Right cardiac atrium (tissue), 5 donors: ENCODE results near the gene PRR35. TPM values are rescaled to one million over a fixed set of nuclear protein-coding genes. Genes with fewer than 3 reads are reported as not detected.

ENCODE experiments used
- ATAC-seq, 2 donors: fragments of 200-7000 bp; cut with Tn5 transposase; one replicate each; pipeline versions ENCODE4 v1.8.0 to v1.9.1; 2020; ENCODE audit warnings: moderate library complexity in 2 of 2, mild to moderate bottlenecking in 1 of 2
- DNase-seq, 3 donors: peaks; one replicate each; pipeline ENCODE4 v3.0.0-alpha.2; 2020
- H3K27ac ChIP-seq: one replicate; pipeline ENCODE4 v1.5.1; 2013; ENCODE audit warnings: mild to moderate bottlenecking, low read length, control low read depth, moderate library complexity
- H3K27me3 ChIP-seq: one replicate; pipeline ENCODE4 v1.6.1; 2013; ENCODE audit not compliant: control insufficient read depth, insufficient read depth
- H3K4me1 ChIP-seq: one replicate; pipeline ENCODE4 v1.6.1; 2013; ENCODE audit warnings: low read length; ENCODE audit not compliant: control insufficient read depth, insufficient read depth
- H3K4me3 ChIP-seq: one replicate; pipeline ENCODE4 v1.5.1; 2013; ENCODE audit warnings: low read length, control low read depth
- H3K9me3 ChIP-seq: one replicate; pipeline ENCODE4 v1.6.1; 2013; ENCODE audit warnings: low read length; ENCODE audit not compliant: control insufficient read depth
- WGBS: extraction: QIAGEN DNeasy Blood & Tissue Kit; methylation state at CpG from one replicate; pipeline ENCODE4 v1.1.7; 2013; 5-methylcytosine and 5-hydroxymethylcytosine counted together
- intact Hi-C, 4 donors: fragments of 100-400 bp; cut with DNase I; formaldehyde crosslinking; loops; one replicate each; pipeline versions ENCODE4 v1.11.0 to v1.14.0; 2022 to 2023
- polyA plus RNA-seq: library from polyadenylated mRNA; stranded (reverse); fragments of 200-250 nt; gene quantifications from one replicate; pipeline ENCODE4 v1.2.3, GENCODE V29; 2013
- total RNA-seq, 4 donors: library from RNA; stranded (reverse); fragmentation: NEBNext Ultra II Directional; extraction: Animal tissue kit (Norgen Biotek cat#: 25700); gene quantifications; one replicate each; pipeline ENCODE4 v1.2.1, GENCODE V29; 2021
- donor health status: healthy with polysubstance abuse.
- donor health status: DM: no; HTN: yes; CAD: no.
- donor health status: DM: no; HTN: no; CAD: no.
- donor health status: DM: no; HTN: yes; CAD: no; lungs with severe emphysema.
- donor health status: DM: yes; HTN: yes; CAD: no.

The PRR35 gene
- total and polyA plus RNA-seq, 5 donors: not detected

DNA sequence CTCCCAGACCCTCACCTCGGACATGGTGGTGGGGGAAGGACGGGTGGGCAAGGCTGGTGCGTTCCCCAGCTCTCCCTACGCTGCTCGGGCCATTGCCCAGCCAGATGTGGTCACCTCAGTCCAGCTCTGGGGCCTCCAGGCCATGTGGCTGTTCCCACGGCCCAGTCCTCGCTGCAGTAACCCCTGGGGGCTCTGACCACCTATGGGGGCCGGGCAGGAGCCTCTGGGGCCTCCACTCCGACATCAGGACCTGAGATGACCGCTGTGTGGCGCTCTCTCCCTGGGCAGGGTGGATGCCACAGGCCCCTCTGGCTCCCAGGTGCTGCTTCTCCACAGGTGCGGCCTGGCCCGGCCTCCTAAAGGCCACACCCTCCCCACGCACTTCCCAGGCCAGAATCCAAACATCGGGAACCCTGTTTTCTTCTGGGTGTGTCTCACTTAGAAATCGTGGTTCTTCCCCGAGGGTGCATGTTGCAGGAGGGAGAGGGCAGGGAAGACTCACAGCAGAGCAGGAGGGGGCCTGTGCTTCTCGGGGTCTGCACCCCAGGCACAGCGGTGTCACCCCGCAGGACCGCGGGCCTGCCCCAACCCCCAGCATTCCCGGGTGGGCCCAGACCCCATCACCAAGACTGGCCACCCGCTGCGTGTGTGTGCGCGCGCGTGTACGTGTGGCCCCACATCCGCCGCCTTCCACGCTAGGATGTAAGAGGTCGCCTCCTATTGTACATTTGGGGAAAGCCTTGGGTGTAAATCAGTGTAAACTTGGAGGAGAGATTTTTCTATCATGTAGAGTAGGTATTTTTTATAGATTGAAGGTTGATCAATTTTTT is 38.6 kb upstream of the PRR35 start:
- Histone ChIP-seq H3K9me3 (no peaks in the 10 kb centered on the region), H3K4me3 (no peak overlapping the region), H3K27ac (no peak overlapping the region), H3K4me1 (peaks cover 8% of the 10 kb centered on the region), H3K27me3 (no peaks in the 10 kb centered on the region)
- DNase-seq (peak in 1 of 3 donors; percentile 51), ATAC-seq (no peak)
- WGBS: 81% methylated on average over 34 of the region's 34 CpGs
- intact Hi-C loops: no loop called here

DNA sequence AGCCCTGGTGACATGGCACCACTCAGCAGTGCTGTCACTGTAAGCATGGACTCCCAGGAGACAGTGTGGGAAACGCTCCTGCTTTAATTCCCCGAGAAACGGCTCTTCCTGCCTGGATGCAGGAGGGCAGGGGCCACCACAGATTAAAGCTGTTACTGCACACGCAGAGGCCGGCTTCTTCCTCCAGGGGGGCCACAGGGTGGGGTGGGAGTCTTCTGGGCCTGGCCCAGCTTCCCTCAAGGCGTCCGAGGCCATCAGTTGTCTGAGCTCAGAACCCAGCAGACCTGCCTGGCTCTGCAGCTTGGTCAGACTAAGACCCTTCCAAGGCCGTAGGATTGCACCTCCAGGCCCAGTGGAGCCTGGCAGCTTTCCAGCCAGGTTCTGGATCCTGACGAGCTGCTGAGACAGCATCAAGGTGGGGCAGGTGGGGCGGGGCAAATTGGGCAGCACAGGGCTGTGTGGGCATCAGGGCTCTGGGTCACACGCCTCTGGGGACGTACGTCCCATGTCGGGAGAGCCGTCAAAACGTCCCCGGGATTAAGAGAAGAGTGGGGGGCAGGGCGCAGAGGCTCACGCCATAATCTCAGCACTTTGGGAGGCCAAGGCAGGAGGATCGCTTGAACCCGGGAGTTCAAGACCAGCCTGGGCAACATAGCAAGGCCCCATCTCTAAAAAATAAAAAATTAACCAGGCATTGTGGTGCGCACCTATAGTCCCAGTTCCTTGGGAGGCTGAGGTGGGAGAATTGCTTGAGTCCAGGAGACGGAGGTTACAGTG is 37.7 kb upstream of the PRR35 start:
- no peak overlapping the region for H3K27ac ChIP-seq
- no peak overlapping the region for H3K4me3 ChIP-seq
- intact Hi-C loops: no loop called here
- peaks cover 8% of the 10 kb centered on the region for H3K4me1 ChIP-seq
- no peaks in the 10 kb centered on the region for H3K9me3 ChIP-seq
- H3K27me3 ChIP-seq: no peaks in the 10 kb centered on the region
- peak in 2 of 3 donors; percentile 72 to 74 for DNase-seq
- WGBS: 65% methylated on average over 23 of the region's 23 CpGs
- no peak for ATAC-seq

DNA sequence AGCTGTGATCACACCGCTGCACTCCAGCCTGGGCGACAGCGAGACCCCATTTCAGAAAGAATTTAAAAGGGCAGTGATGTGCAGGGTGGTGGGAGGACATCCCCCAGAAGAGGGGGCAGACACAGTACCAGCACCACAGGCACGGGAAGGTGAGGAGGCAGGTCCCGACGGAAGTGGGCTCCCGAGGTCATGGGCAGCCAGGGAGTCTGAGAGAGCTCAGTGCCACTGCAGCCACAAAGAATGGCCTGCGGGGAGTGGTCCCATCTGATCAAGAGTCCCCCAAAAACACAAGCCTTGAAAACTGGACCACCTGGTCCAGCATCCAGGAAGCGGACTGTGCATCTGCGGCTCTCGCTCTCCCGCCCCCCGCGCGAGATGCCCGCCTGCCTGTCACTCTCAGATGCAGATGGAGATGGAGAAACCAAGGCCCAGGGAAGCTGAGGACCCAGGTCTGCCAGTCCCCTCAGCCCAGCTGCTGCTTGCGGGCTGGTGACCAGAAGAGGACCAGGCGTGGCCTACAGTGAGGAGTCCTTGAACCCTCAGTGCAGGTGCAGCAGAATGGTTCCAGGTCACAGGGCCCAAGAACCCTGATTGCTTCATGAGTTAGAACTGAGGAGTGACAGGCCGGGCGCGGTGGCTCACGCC is 37.0 kb upstream of the PRR35 start:
- 91% methylated on average over 22 of the region's 22 CpGs for WGBS
- no peak for ATAC-seq

DNA sequence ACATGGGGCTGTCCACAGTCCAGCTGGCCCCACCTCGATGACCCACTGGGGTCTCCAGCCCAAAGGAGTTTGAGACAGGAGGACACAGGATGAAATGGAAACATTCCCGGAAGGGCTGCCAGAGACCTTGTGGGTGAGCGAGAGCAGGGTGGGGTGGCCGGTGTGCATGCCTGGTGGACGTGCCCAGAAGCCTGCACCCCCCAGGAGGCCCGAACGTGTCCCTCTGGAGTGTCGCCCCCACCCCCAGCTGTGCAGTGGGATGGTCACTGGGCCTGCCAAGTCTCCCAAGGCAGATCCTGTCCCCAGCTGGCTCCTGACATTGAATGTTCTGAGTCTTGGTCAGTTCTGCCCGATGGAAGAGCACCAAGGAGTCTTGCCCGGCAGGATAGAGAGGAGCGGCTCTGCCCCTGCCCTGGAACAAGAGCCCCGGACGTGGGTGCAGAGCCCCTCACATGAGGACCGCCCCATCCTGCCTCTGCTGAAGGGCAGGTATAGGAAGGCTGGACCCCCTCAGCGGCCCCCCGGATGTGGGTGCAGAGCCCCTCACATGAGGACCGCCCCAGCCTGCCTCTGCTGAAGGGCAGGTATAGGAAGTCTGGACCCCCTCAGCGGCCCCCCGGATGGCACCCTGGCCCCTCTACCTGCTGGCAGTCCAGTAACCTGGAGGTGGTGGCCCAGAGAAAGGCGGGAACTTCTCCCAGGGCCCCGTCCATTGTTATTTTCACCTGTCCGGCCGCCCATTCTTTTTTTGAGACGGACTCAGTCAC is 35.7 kb upstream of the PRR35 start:
- ATAC-seq (no peak), DNase-seq (peak in 1 of 3 donors; percentile 50)
- Histone ChIP-seq H3K4me1 (peaks cover 17% of the 10 kb centered on the region), H3K9me3 (no peaks in the 10 kb centered on the region), H3K27me3 (no peaks in the 10 kb centered on the region), H3K4me3 (no peak overlapping the region), H3K27ac (no peak overlapping the region)
- WGBS: 71% methylated on average over 24 of the region's 24 CpGs
- intact Hi-C loops: loop anchor here in 1 of 4 donors (5.0 kb wide), 1 partner anchor 127 kb away; the partner anchor contains the start of gene NME4

More for the DNA sequence above, 37.0 kb upstream of the PRR35 start:
- intact Hi-C loops: no loop called here
- Histone ChIP-seq H3K27ac (no peak overlapping the region), H3K4me1 (peaks cover 8% of the 10 kb centered on the region), H3K27me3 (no peaks in the 10 kb centered on the region), H3K4me3 (no peak overlapping the region), H3K9me3 (no peaks in the 10 kb centered on the region)
- DNase-seq: no peak

DNA sequence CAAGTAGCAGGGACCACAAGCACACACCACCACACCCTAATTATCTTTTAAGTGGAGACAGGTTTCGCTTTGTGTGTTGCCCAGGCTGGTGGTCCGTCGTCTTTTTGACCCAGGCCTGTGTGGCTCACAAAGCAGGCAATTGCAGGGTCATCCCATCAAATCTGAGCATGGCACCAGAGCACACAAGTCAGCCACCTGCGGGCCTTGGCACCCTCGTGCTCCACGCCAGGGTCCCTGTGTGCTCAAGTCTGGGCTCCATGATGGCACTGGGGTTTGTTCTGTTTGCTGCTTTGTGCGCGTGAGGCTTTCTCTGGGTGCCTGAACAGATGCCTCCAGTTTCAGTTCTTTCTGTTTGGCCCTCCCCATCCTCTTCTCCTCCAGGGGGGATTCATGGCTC is 35.1 kb upstream of the PRR35 start:
- no peak overlapping the region for H3K27ac ChIP-seq
- DNase-seq (no peak), ATAC-seq (no peak)
- H3K4me1 ChIP-seq: peaks cover 18% of the 10 kb centered on the region
- no peak overlapping the region for H3K4me3 ChIP-seq
- no peaks in the 10 kb centered on the region for H3K27me3 ChIP-seq
- intact Hi-C loops: loop anchor here in 1 of 4 donors (5.0 kb wide), 1 partner anchor 128 kb away; the partner anchor contains the start of gene NME4
- no peaks in the 10 kb centered on the region for H3K9me3 ChIP-seq
- 91% methylated on average over 8 of the region's 8 CpGs for WGBS

DNA sequence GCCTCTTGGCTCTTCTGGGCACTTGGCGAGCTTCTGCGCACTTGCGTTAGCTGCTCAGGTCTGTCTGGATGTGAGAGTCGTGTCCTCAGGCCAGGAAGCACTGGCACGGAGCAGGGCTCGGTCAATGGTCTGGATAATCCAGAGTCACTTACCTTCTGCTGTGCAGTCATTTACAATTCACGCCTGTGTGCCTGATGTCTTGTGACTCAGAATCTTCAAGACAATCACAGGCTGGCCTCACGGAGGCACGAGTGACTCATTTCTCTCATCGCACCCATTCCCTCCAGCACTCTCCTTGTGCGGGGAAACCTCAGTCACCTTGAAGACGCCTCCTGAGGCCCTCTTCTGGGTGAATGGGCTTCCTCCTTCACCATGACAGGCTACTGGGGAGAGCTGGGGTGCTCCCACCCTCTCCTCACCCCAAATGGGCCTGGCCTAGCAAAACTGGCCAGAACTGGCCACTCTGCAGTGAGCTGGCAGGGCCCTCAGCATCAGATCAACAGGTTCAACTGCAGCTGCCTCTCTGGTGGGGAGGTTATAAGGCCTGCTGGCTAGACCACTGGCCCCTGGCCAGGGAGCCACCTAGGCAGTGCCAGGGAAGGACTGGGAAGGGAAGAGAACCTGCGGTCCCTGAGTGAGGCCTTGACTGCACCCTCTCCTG is 34.5 kb upstream of the PRR35 start:
- intact Hi-C loops: loop anchor here in 1 of 4 donors (5.0 kb wide), 1 partner anchor 128 kb away; the partner anchor contains the start of gene NME4
- Histone ChIP-seq H3K4me1 (peaks cover 18% of the 10 kb centered on the region), H3K27ac (peak overlapping the region; percentile 6), H3K27me3 (no peaks in the 10 kb centered on the region), H3K4me3 (no peak overlapping the region), H3K9me3 (no peaks in the 10 kb centered on the region)
- DNase-seq (no peak), ATAC-seq (no peak)
- 70% methylated on average over 13 of the region's 13 CpGs for WGBS

DNA sequence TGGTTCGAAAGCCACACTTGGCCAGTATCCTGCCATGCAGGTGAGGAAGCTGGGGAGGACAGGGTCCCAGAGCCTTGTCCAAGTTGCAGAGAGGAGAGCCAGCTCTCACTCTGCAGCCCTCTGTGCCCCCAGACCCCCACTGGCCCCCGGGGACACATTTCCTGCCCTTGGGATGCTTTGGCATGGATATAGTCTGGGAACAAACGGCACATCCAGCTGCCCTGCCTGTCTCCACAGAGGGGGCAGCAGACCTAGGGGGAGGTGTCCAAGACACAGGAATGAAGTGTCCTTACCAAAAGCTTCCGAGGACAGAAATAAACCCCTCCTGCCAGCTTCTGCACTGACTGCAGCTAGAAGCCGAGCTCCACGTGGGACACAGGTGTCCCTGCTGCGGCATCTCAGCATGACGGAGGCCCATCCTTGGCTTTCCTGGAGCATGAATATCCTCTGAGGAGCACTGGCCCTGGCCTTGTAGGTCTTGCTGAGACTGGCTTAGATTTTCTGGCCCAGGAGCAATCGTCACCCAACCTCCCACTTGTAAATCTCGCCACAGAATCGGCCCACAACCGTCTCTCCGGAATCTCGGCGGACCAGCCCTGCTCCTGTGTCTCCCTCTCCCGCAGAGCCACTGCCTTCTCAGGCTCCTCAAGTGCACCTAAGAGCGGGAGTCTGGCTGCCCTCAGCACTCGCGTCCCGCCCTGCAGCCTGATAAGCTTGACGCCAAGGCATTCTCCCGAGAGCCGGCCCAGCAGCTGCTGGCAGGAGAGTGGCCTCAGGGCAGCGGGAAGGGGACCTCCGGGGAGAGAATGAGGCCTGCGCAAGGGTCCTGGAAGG is 33.8 kb upstream of the PRR35 start:
- ATAC-seq: peak; percentile 30 to 53
- intact Hi-C loops: loop anchor here in 1 of 4 donors (5.0 kb wide), 1 partner anchor 129 kb away; the partner anchor contains the start of gene NME4
- WGBS: 7% methylated on average over 26 of the region's 26 CpGs
- DNase-seq: peak; percentile 77 to 88 (median 87)
- Histone ChIP-seq H3K9me3 (no peaks in the 10 kb centered on the region), H3K4me1 (peaks cover 18% of the 10 kb centered on the region), H3K4me3 (peak overlapping the region; percentile 86), H3K27me3 (no peaks in the 10 kb centered on the region), H3K27ac (peak overlapping the region; percentile 95)

DNA sequence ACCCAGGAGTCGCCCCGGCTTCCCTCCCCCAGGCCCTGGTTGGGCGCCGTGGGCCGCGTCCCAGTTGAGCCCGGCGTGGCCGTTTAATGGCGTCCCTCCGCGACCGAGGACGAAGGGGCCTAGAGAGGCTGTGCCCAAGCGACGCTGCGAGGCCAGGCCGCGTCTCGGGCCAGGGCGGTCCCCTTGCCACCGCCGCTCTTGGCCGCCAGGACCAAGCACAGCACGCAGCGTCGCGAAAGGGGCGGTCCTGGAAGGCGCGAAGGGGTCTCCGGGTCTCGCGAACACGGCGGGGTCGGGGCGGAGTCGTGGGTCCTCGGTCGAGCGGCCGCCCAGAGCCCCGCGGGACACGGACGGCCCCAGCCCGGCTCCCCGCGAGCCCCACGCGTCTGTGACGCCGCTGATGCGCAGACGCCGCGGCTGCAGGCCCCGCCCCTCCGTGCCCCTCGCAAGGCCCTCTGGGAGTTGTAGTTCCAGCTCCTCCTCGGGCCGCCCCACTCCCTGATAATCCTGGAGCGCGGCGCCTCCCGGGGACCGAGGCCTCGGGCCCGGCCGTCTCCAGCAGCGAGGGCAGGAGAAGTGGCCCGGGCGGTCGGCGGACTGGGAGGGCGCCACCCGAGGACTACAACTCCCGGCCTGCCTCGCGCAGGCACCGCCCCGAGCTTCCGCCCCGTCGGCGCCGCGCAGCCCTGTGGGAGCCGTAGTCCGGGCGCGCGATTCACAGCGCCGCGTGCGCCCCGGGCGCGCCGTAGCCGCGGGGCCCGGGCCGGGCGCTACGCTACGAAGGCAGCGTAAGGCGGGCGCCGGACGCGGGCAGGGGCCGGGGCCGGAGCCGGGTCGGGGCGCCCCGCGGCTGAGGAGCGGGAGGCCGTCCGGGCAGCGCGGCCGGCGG is 32.9 kb upstream of the PRR35 start, which contains the start of gene CAPN15:
CAPN15 (plus strand) TSS at position 698 of the 889 bp plus-strand sequence. CDS start 19,127 bp downstream, outside the sequence.
- peak; percentile 91 to 96 (median 96) for DNase-seq
- H3K9me3 ChIP-seq: no peaks in the 10 kb centered on the region
- H3K4me3 ChIP-seq: peak within 1 kb of the TSS; percentile 86
- H3K27me3 ChIP-seq: no peaks in the 10 kb centered on the region
- ATAC-seq: peak; percentile 89 to 92
- intact Hi-C loops: loop anchor here in 1 of 4 donors (5.0 kb wide), 1 partner anchor 130 kb away; the partner anchor contains the start of gene NME4
- under 1% methylated on average over 128 of the region's 129 CpGs for WGBS
- peaks cover 18% of the 10 kb centered on the region for H3K4me1 ChIP-seq
- peak within 1 kb of the TSS; percentile 95 for H3K27ac ChIP-seq
